ENCODE results near the gene MRPL44. TPM values are rescaled to one million over a fixed set of nuclear protein-coding genes. Genes with fewer than 3 reads are reported as not detected.
A peak's percentile ranks its signal among the peaks of the same experiment; 100 is the strongest.

MRPL44 gene
- polyA plus RNA-seq = 10 to 100 TPM; 27.7 to 33.9 (median 29.9) TPM
- long read RNA-seq, donor 1 = 0 reads
- long read RNA-seq, donor 2, transcript MRPL44-201 (4 exons, 1,748 nt) = major isoform, 5 of 5 reads
- long read RNA-seq, donor 2, partial matches to known transcripts = 0 of 5 reads
- long read RNA-seq, donor 2, other reads (novel, unspliced or antisense) = 0 of 5 reads
- long read RNA-seq, donor 3, transcript MRPL44-201 (4 exons, 1,748 nt) = major isoform, 7 of 7 reads
- long read RNA-seq, donor 3, partial matches to known transcripts = 0 of 7 reads
- long read RNA-seq, donor 3, other reads (novel, unspliced or antisense) = 0 of 7 reads
- long read RNA-seq, donor 4 = 0 reads
- long read RNA-seq, donor 5, partial matches to known transcripts = 0 of 2 reads
- long read RNA-seq, donor 5, other reads (novel, unspliced or antisense) = 0 of 2 reads
- long read RNA-seq, donor 6, transcript MRPL44-201 (4 exons, 1,748 nt) = major isoform, 14 of 14 reads
- long read RNA-seq, donor 6, partial matches to known transcripts = 0 of 14 reads
- long read RNA-seq, donor 6, other reads (novel, unspliced or antisense) = 0 of 14 reads
- long read RNA-seq, donor 7 = 0 reads
- long read RNA-seq, donor 8, partial matches to known transcripts = 0 of 1 reads
- long read RNA-seq, donor 8, other reads (novel, unspliced or antisense) = 0 of 1 reads
- long read RNA-seq, donor 9 = 0 reads
- long read RNA-seq, donor 10, transcript MRPL44-201 (4 exons, 1,748 nt) = major isoform, 10 of 10 reads
- long read RNA-seq, donor 10, partial matches to known transcripts = 0 of 10 reads
- long read RNA-seq, donor 10, other reads (novel, unspliced or antisense) = 0 of 10 reads

GRCh38 chr2:223957092-223957851 lies at the start of gene MRPL44:
Gene MRPL44 (plus strand): TSS chr2:223957463. CDS start chr2:223957473, 10 bp downstream.
- peaks cover 0 to 6% (median 6%) of the 10 kb centered on the region in 3 donors for H3K36me3 ChIP-seq (ENCODE audit: control insufficient read depth in 3 of 3, insufficient read depth in 2 of 3, low read depth in 1 of 3, low read length in 3 of 3)
- no peaks in the 10 kb centered on the region for H3K9me3 ChIP-seq (ENCODE audit: control insufficient read depth in 2 of 2, insufficient read depth in 1 of 2, low read depth in 1 of 2, low read length in 1 of 2)
- 0 to 1% (median 0%) methylated on average over 64 to 65 of the region's 65 CpGs for WGBS, 3 donors
- peak within 1 kb of the TSS; percentile 71 to 88 (median 72) for H3K27ac ChIP-seq (ENCODE audit: low read depth in 1 of 3, low read length in 2 of 3)
- peak within 1 kb of the TSS; percentile 92 to 100 (median 97) for H3K4me3 ChIP-seq (ENCODE audit: low read depth in 1 of 3, low read length in 3 of 3)
- FAIRE-seq (no peak), DNase-seq (peak; percentile 94 to 98)
- no peaks in the 10 kb centered on the region for H3K27me3 ChIP-seq (ENCODE audit: control insufficient read depth in 3 of 3, insufficient read depth in 3 of 3, low read length in 3 of 3)
- peaks cover 0 to 8% (median 8%) of the 10 kb centered on the region in 3 donors for H3K4me1 ChIP-seq (ENCODE audit: control insufficient read depth in 3 of 3, insufficient read depth in 2 of 3, low read depth in 1 of 3, low read length in 2 of 3)

- FAIRE-seq = no peak
- no peaks in the 10 kb centered on the region for H3K27me3 ChIP-seq (ENCODE audit: control insufficient read depth in 3 of 3, insufficient read depth in 3 of 3, low read length in 3 of 3)
- H3K9me3 ChIP-seq (ENCODE audit: control insufficient read depth in 2 of 2, insufficient read depth in 1 of 2, low read depth in 1 of 2, low read length in 1 of 2) = no peaks in the 10 kb centered on the region
- WGBS, 3 donors = 32 to 59% (median 55%) methylated on average over 8 of the region's 8 CpGs
- peaks cover 2 to 24% (median 3%) of the 10 kb centered on the region in 3 donors for H3K36me3 ChIP-seq (ENCODE audit: control insufficient read depth in 3 of 3, insufficient read depth in 2 of 3, low read depth in 1 of 3, low read length in 3 of 3)
- no peak overlapping the region for H3K4me3 ChIP-seq (ENCODE audit: low read depth in 1 of 3, low read length in 3 of 3)
- peak overlapping the region in 1 of 3 donors; percentile 41 for H3K27ac ChIP-seq (ENCODE audit: low read depth in 1 of 3, low read length in 2 of 3)
- DNase-seq = peak; percentile 21 to 59
- H3K4me1 ChIP-seq (ENCODE audit: control insufficient read depth in 3 of 3, insufficient read depth in 2 of 3, low read depth in 1 of 3, low read length in 2 of 3) = peaks cover 0 to 15% (median 0%) of the 10 kb centered on the region in 3 donors
These were observed 48.8 kb upstream of the MRPL44 start for GRCh38 chr2:223908304-223908998.

GRCh38 chr2:223909001-223909741 lies 48.1 kb upstream of the MRPL44 start:
- FAIRE-seq (no peak), DNase-seq (no peak)
- H3K27ac ChIP-seq (ENCODE audit: low read depth in 1 of 3, low read length in 2 of 3) = peak overlapping the region in 1 of 3 donors; percentile 41

GRCh38 chr2:223914324-223914723 lies 42.9 kb upstream of the MRPL44 start:
- FAIRE-seq (no peak), DNase-seq (no peak)
- Histone ChIP-seq H3K27me3 (ENCODE audit: control insufficient read depth in 3 of 3, insufficient read depth in 3 of 3, low read length in 3 of 3) (no peaks in the 10 kb centered on the region), H3K4me1 (ENCODE audit: control insufficient read depth in 3 of 3, insufficient read depth in 2 of 3, low read depth in 1 of 3, low read length in 2 of 3) (peaks cover 0 to 2% (median 0%) of the 10 kb centered on the region in 3 donors), H3K9me3 (ENCODE audit: control insufficient read depth in 2 of 2, insufficient read depth in 1 of 2, low read depth in 1 of 2, low read length in 1 of 2) (no peaks in the 10 kb centered on the region), H3K4me3 (ENCODE audit: low read depth in 1 of 3, low read length in 3 of 3) (no peak overlapping the region), H3K27ac (ENCODE audit: low read depth in 1 of 3, low read length in 2 of 3) (no peak overlapping the region), H3K36me3 (ENCODE audit: control insufficient read depth in 3 of 3, insufficient read depth in 2 of 3, low read depth in 1 of 3, low read length in 3 of 3) (peaks cover 0 to 22% (median 2%) of the 10 kb centered on the region in 3 donors)

More at GRCh38 chr2:223909001-223909741, 48.1 kb upstream of the MRPL44 start:
- peaks cover 0 to 21% (median 2%) of the 10 kb centered on the region in 3 donors for H3K36me3 ChIP-seq (ENCODE audit: control insufficient read depth in 3 of 3, insufficient read depth in 2 of 3, low read depth in 1 of 3, low read length in 3 of 3)
- H3K4me3 ChIP-seq (ENCODE audit: low read depth in 1 of 3, low read length in 3 of 3) = no peak overlapping the region
- no peaks in the 10 kb centered on the region for H3K27me3 ChIP-seq (ENCODE audit: control insufficient read depth in 3 of 3, insufficient read depth in 3 of 3, low read length in 3 of 3)
- no peaks in the 10 kb centered on the region for H3K9me3 ChIP-seq (ENCODE audit: control insufficient read depth in 2 of 2, insufficient read depth in 1 of 2, low read depth in 1 of 2, low read length in 1 of 2)
- peaks cover 0 to 15% (median 0%) of the 10 kb centered on the region in 3 donors for H3K4me1 ChIP-seq (ENCODE audit: control insufficient read depth in 3 of 3, insufficient read depth in 2 of 3, low read depth in 1 of 3, low read length in 2 of 3)
- 66 to 73% (median 69%) methylated on average over 7 of the region's 7 CpGs for WGBS, 3 donors

- DNase-seq = no peak
- no peak for FAIRE-seq
- Histone ChIP-seq H3K9me3 (ENCODE audit: control insufficient read depth in 2 of 2, insufficient read depth in 1 of 2, low read depth in 1 of 2, low read length in 1 of 2) (no peaks in the 10 kb centered on the region), H3K36me3 (ENCODE audit: control insufficient read depth in 3 of 3, insufficient read depth in 2 of 3, low read depth in 1 of 3, low read length in 3 of 3) (peaks cover 0 to 22% (median 2%) of the 10 kb centered on the region in 3 donors), H3K27me3 (ENCODE audit: control insufficient read depth in 3 of 3, insufficient read depth in 3 of 3, low read length in 3 of 3) (no peaks in the 10 kb centered on the region), H3K4me1 (ENCODE audit: control insufficient read depth in 3 of 3, insufficient read depth in 2 of 3, low read depth in 1 of 3, low read length in 2 of 3) (no peaks in the 10 kb centered on the region), H3K27ac (ENCODE audit: low read depth in 1 of 3, low read length in 2 of 3) (no peak overlapping the region), H3K4me3 (ENCODE audit: low read depth in 1 of 3, low read length in 3 of 3) (no peak overlapping the region)
- 88 to 95% (median 95%) methylated on average over 3 of the region's 3 CpGs for WGBS, 3 donors
These were observed 42.2 kb upstream of the MRPL44 start for GRCh38 chr2:223915071-223915470.

GRCh38 chr2:223916181-223916920 lies 40.9 kb upstream of the MRPL44 start:
- DNase-seq (no peak), FAIRE-seq (no peak)
- Histone ChIP-seq H3K4me1 (ENCODE audit: control insufficient read depth in 3 of 3, insufficient read depth in 2 of 3, low read depth in 1 of 3, low read length in 2 of 3) (peaks cover 0 to 7% (median 0%) of the 10 kb centered on the region in 3 donors), H3K27ac (ENCODE audit: low read depth in 1 of 3, low read length in 2 of 3) (no peak overlapping the region), H3K9me3 (ENCODE audit: control insufficient read depth in 2 of 2, insufficient read depth in 1 of 2, low read depth in 1 of 2, low read length in 1 of 2) (no peaks in the 10 kb centered on the region), H3K27me3 (ENCODE audit: control insufficient read depth in 3 of 3, insufficient read depth in 3 of 3, low read length in 3 of 3) (no peaks in the 10 kb centered on the region), H3K36me3 (ENCODE audit: control insufficient read depth in 3 of 3, insufficient read depth in 2 of 3, low read depth in 1 of 3, low read length in 3 of 3) (peaks cover 0 to 23% (median 2%) of the 10 kb centered on the region in 3 donors), H3K4me3 (ENCODE audit: low read depth in 1 of 3, low read length in 3 of 3) (no peak overlapping the region)
- 92 to 97% (median 93%) methylated on average over 8 of the region's 8 CpGs for WGBS, 3 donors

GRCh38 chr2:223918671-223919134 lies 38.6 kb upstream of the MRPL44 start:
- Histone ChIP-seq H3K9me3 (ENCODE audit: control insufficient read depth in 2 of 2, insufficient read depth in 1 of 2, low read depth in 1 of 2, low read length in 1 of 2) (no peaks in the 10 kb centered on the region), H3K36me3 (ENCODE audit: control insufficient read depth in 3 of 3, insufficient read depth in 2 of 3, low read depth in 1 of 3, low read length in 3 of 3) (peaks cover 0 to 15% (median 2%) of the 10 kb centered on the region in 3 donors), H3K27me3 (ENCODE audit: control insufficient read depth in 3 of 3, insufficient read depth in 3 of 3, low read length in 3 of 3) (no peaks in the 10 kb centered on the region), H3K4me3 (ENCODE audit: low read depth in 1 of 3, low read length in 3 of 3) (no peak overlapping the region), H3K27ac (ENCODE audit: low read depth in 1 of 3, low read length in 2 of 3) (no peak overlapping the region), H3K4me1 (ENCODE audit: control insufficient read depth in 3 of 3, insufficient read depth in 2 of 3, low read depth in 1 of 3, low read length in 2 of 3) (peaks cover 0 to 7% (median 0%) of the 10 kb centered on the region in 3 donors)
- WGBS, 3 donors = 76 to 92% (median 90%) methylated on average over 11 of the region's 11 CpGs
- no peak for DNase-seq
- FAIRE-seq = no peak

Data from small intestine (tissue), 16 donors.